Stimulated activated naive CD8-positive, alpha-beta T cell treated with anti-CD3 and anti-CD28 coated beads, Interleukin-15, Interleukin-2, amounts not matched to agents 100 ng/mL and 50 ng/mL, for 24 hours (primary cell): Measurements from ENCODE around the gene DPYD.

Experiments used
- H3K27ac Mint-ChIP-seq: one replicate; pipeline ENCODE4 v1.8.0; 2021; ENCODE audit warnings: mild to moderate bottlenecking, mixed read lengths
- H3K27me3 Mint-ChIP-seq: one replicate; pipeline ENCODE4 v1.8.0; 2021; ENCODE audit warnings: mixed read lengths
- H3K36me3 Mint-ChIP-seq: one replicate; pipeline ENCODE4 v1.8.0; 2021; ENCODE audit warnings: low read depth, mixed read lengths
- H3K4me1 Mint-ChIP-seq: one replicate; pipeline ENCODE4 v1.8.0; 2021; ENCODE audit warnings: low read depth, mixed read lengths
- H3K4me3 Mint-ChIP-seq: one replicate; pipeline ENCODE4 v1.8.0; 2021; ENCODE audit warnings: mild to moderate bottlenecking, mixed read lengths
- H3K9me3 Mint-ChIP-seq: one replicate; pipeline ENCODE4 v1.8.0; 2021; ENCODE audit warnings: mixed read lengths

The DPYD gene

GRCh38 chr1:97632075-97632474, 288.8 kb downstream of the DPYD start:
- peaks cover 11% of the 10 kb centered on the region for H3K36me3 Mint-ChIP-seq
- no peaks in the 10 kb centered on the region for H3K27me3 Mint-ChIP-seq
- no peak overlapping the region for H3K27ac Mint-ChIP-seq
- H3K4me3 Mint-ChIP-seq, result no peak overlapping the region
- H3K9me3 Mint-ChIP-seq, result no peaks in the 10 kb centered on the region
- H3K4me1 Mint-ChIP-seq, result no peaks in the 10 kb centered on the region

GRCh38 chr1:97630948-97631347, 289.9 kb downstream of the DPYD start:
- Mint-ChIP-seq H3K9me3 (no peaks in the 10 kb centered on the region), H3K27ac (no peak overlapping the region), H3K27me3 (no peaks in the 10 kb centered on the region), H3K4me3 (no peak overlapping the region), H3K36me3 (peaks cover 11% of the 10 kb centered on the region), H3K4me1 (no peaks in the 10 kb centered on the region)

GRCh38 chr1:97630281-97630680, 290.6 kb downstream of the DPYD start:
- Mint-ChIP-seq H3K4me1 (no peaks in the 10 kb centered on the region), H3K4me3 (no peak overlapping the region), H3K27ac (no peak overlapping the region), H3K36me3 (peaks cover 7% of the 10 kb centered on the region), H3K27me3 (no peaks in the 10 kb centered on the region), H3K9me3 (no peaks in the 10 kb centered on the region)

GRCh38 chr1:97623220-97623619, 297.6 kb downstream of the DPYD start:
- Mint-ChIP-seq H3K36me3 (peaks cover 9% of the 10 kb centered on the region), H3K27ac (no peak overlapping the region), H3K27me3 (no peaks in the 10 kb centered on the region), H3K4me3 (no peak overlapping the region), H3K4me1 (no peaks in the 10 kb centered on the region), H3K9me3 (no peaks in the 10 kb centered on the region)

- H3K27me3 Mint-ChIP-seq, result no peaks in the 10 kb centered on the region
- H3K9me3 Mint-ChIP-seq, result no peaks in the 10 kb centered on the region
- peaks cover 13% of the 10 kb centered on the region for H3K36me3 Mint-ChIP-seq
- no peaks in the 10 kb centered on the region for H3K4me1 Mint-ChIP-seq
- no peak overlapping the region for H3K4me3 Mint-ChIP-seq
- H3K27ac Mint-ChIP-seq, result no peak overlapping the region
Measured at GRCh38 chr1:97621955-97622354, 298.9 kb downstream of the DPYD start.

- H3K4me1 Mint-ChIP-seq, result no peaks in the 10 kb centered on the region
- no peaks in the 10 kb centered on the region for H3K9me3 Mint-ChIP-seq
- no peak overlapping the region for H3K4me3 Mint-ChIP-seq
- H3K27ac Mint-ChIP-seq, result no peak overlapping the region
- no peaks in the 10 kb centered on the region for H3K27me3 Mint-ChIP-seq
- H3K36me3 Mint-ChIP-seq, result peaks cover 22% of the 10 kb centered on the region
Measured at GRCh38 chr1:97619706-97620105, 301.1 kb downstream of the DPYD start.

- no peak overlapping the region for H3K4me3 Mint-ChIP-seq
- peaks cover 5% of the 10 kb centered on the region for H3K9me3 Mint-ChIP-seq
- H3K36me3 Mint-ChIP-seq, result peaks cover 13% of the 10 kb centered on the region
- H3K27me3 Mint-ChIP-seq, result no peaks in the 10 kb centered on the region
- H3K4me1 Mint-ChIP-seq, result no peaks in the 10 kb centered on the region
- H3K27ac Mint-ChIP-seq, result no peak overlapping the region
Measured at GRCh38 chr1:97610748-97611147, 310.1 kb downstream of the DPYD start.

GRCh38 chr1:97610102-97610501, 310.7 kb downstream of the DPYD start:
- no peaks in the 10 kb centered on the region for H3K27me3 Mint-ChIP-seq
- peaks cover 5% of the 10 kb centered on the region for H3K9me3 Mint-ChIP-seq
- peaks cover 4% of the 10 kb centered on the region for H3K4me1 Mint-ChIP-seq
- no peak overlapping the region for H3K27ac Mint-ChIP-seq
- H3K36me3 Mint-ChIP-seq, result peaks cover 8% of the 10 kb centered on the region
- H3K4me3 Mint-ChIP-seq, result no peak overlapping the region

- H3K27me3 Mint-ChIP-seq, result no peaks in the 10 kb centered on the region
- no peak overlapping the region for H3K27ac Mint-ChIP-seq
- H3K4me1 Mint-ChIP-seq, result peaks cover 6% of the 10 kb centered on the region
- H3K36me3 Mint-ChIP-seq, result peaks cover 8% of the 10 kb centered on the region
- H3K9me3 Mint-ChIP-seq, result peaks cover 5% of the 10 kb centered on the region
- no peak overlapping the region for H3K4me3 Mint-ChIP-seq
Measured at GRCh38 chr1:97608272-97608671, 312.6 kb downstream of the DPYD start.

- Mint-ChIP-seq H3K4me1 (peaks cover 6% of the 10 kb centered on the region), H3K27ac (no peak overlapping the region), H3K27me3 (no peaks in the 10 kb centered on the region), H3K9me3 (no peaks in the 10 kb centered on the region), H3K36me3 (no peaks in the 10 kb centered on the region), H3K4me3 (no peak overlapping the region)
Measured at GRCh38 chr1:97603776-97604175, 317.1 kb downstream of the DPYD start.

GRCh38 chr1:97603218-97603617, 317.6 kb downstream of the DPYD start:
- no peaks in the 10 kb centered on the region for H3K27me3 Mint-ChIP-seq
- H3K36me3 Mint-ChIP-seq, result no peaks in the 10 kb centered on the region
- peaks cover 6% of the 10 kb centered on the region for H3K4me1 Mint-ChIP-seq
- no peaks in the 10 kb centered on the region for H3K9me3 Mint-ChIP-seq
- H3K4me3 Mint-ChIP-seq, result no peak overlapping the region
- no peak overlapping the region for H3K27ac Mint-ChIP-seq

GRCh38 chr1:97599447-97599846, 321.4 kb downstream of the DPYD start:
- Mint-ChIP-seq H3K4me3 (no peak overlapping the region), H3K4me1 (no peaks in the 10 kb centered on the region), H3K27me3 (no peaks in the 10 kb centered on the region), H3K27ac (no peak overlapping the region), H3K9me3 (no peaks in the 10 kb centered on the region), H3K36me3 (no peaks in the 10 kb centered on the region)

- no peak overlapping the region for H3K27ac Mint-ChIP-seq
- no peaks in the 10 kb centered on the region for H3K27me3 Mint-ChIP-seq
- peaks cover 36% of the 10 kb centered on the region for H3K36me3 Mint-ChIP-seq
- no peaks in the 10 kb centered on the region for H3K4me1 Mint-ChIP-seq
- peaks cover 4% of the 10 kb centered on the region for H3K9me3 Mint-ChIP-seq
- H3K4me3 Mint-ChIP-seq, result no peak overlapping the region
Measured at GRCh38 chr1:97593192-97593591, 327.6 kb downstream of the DPYD start.

- H3K27me3 Mint-ChIP-seq, result no peaks in the 10 kb centered on the region
- H3K27ac Mint-ChIP-seq, result no peak overlapping the region
- no peaks in the 10 kb centered on the region for H3K4me1 Mint-ChIP-seq
- H3K9me3 Mint-ChIP-seq, result peaks cover 8% of the 10 kb centered on the region
- no peak overlapping the region for H3K4me3 Mint-ChIP-seq
- H3K36me3 Mint-ChIP-seq, result peaks cover 51% of the 10 kb centered on the region
Measured at GRCh38 chr1:97588772-97589171, 332.1 kb downstream of the DPYD start.

GRCh38 chr1:97581614-97582051, 339.2 kb downstream of the DPYD start:
- H3K36me3 Mint-ChIP-seq, result peaks cover 15% of the 10 kb centered on the region

GRCh38 chr1:97577613-97578012, 343.2 kb downstream of the DPYD start:
- H3K4me3 Mint-ChIP-seq, result no peak overlapping the region
- H3K27me3 Mint-ChIP-seq, result no peaks in the 10 kb centered on the region
- no peak overlapping the region for H3K27ac Mint-ChIP-seq
- H3K9me3 Mint-ChIP-seq, result no peaks in the 10 kb centered on the region
- peaks cover 13% of the 10 kb centered on the region for H3K36me3 Mint-ChIP-seq
- no peaks in the 10 kb centered on the region for H3K4me1 Mint-ChIP-seq

More at GRCh38 chr1:97581614-97582051, 339.2 kb downstream of the DPYD start:
- H3K4me1 Mint-ChIP-seq, result no peaks in the 10 kb centered on the region
- peaks cover 4% of the 10 kb centered on the region for H3K9me3 Mint-ChIP-seq
- no peak overlapping the region for H3K27ac Mint-ChIP-seq
- H3K4me3 Mint-ChIP-seq, result no peak overlapping the region
- no peaks in the 10 kb centered on the region for H3K27me3 Mint-ChIP-seq
